Eye (tissue), 1 donor: Measurements from ENCODE around the gene PRSS27.

Experiments
- DNase-seq: peaks from one replicate; pipeline ENCODE4 v3.0.0-alpha.2; 2015

Gene PRSS27

GRCh38 chr16:2720064-2720457 lies at the start of gene PRSS27:
Gene PRSS27 (minus strand): TSS chr16:2720224. CDS start chr16:2720160, 64 bp downstream.
- no peak for DNase-seq

GRCh38 chr16:2769675-2770056 lies 49.6 kb upstream of the PRSS27 start:
- DNase-seq: no peak

- DNase-seq: no peak
These were observed 49.1 kb upstream of the PRSS27 start for GRCh38 chr16:2769100-2769529.

GRCh38 chr16:2768403-2769089 lies 48.5 kb upstream of the PRSS27 start:
- DNase-seq: no peak

GRCh38 chr16:2767891-2768290 lies 47.9 kb upstream of the PRSS27 start:
- no peak for DNase-seq

- no peak for DNase-seq
These were observed 47.2 kb upstream of the PRSS27 start for GRCh38 chr16:2767140-2767731.

GRCh38 chr16:2766430-2767139 lies 46.6 kb upstream of the PRSS27 start:
- DNase-seq: no peak

GRCh38 chr16:2765462-2766404 lies 45.7 kb upstream of the PRSS27 start:
- DNase-seq: no peak

GRCh38 chr16:2764718-2765117 lies 44.7 kb upstream of the PRSS27 start:
- no peak for DNase-seq

GRCh38 chr16:2763173-2763572 lies 43.1 kb upstream of the PRSS27 start:
- DNase-seq: no peak

GRCh38 chr16:2762711-2763110 lies 42.7 kb upstream of the PRSS27 start:
- no peak for DNase-seq

- DNase-seq: no peak
These were observed 42.0 kb upstream of the PRSS27 start for GRCh38 chr16:2761886-2762583.

GRCh38 chr16:2761472-2761871 lies 41.4 kb upstream of the PRSS27 start:
- DNase-seq: no peak

- no peak for DNase-seq
These were observed 37.3 kb upstream of the PRSS27 start for GRCh38 chr16:2757344-2757743.

- DNase-seq: no peak
These were observed 36.4 kb upstream of the PRSS27 start for GRCh38 chr16:2756288-2757015.

- no peak for DNase-seq
These were observed 35.1 kb upstream of the PRSS27 start for GRCh38 chr16:2755158-2755557.

- no peak for DNase-seq
These were observed 33.7 kb upstream of the PRSS27 start for GRCh38 chr16:2753733-2754020.

GRCh38 chr16:2752850-2753732 lies 33.1 kb upstream of the PRSS27 start:
- peak; percentile 94 for DNase-seq

- peak; percentile 99 for DNase-seq
These were observed 32.2 kb upstream of the PRSS27 start, which contains the start of gene SRRM2 for GRCh38 chr16:2752035-2752849. Gene SRRM2 (plus strand): TSS chr16:2752638. CDS start chr16:2756365, 3,727 bp downstream.

- no peak for DNase-seq
These were observed 31.6 kb upstream of the PRSS27 start for GRCh38 chr16:2751577-2752034.
